HCT116 (cell line): Measurements from ENCODE around the gene PTOV1. TPM values are rescaled to one million over a fixed set of nuclear protein-coding genes. Genes with fewer than 3 reads are reported as not detected.

Source experiments
- ATAC-seq: fragments of 200-7000 bp; cut with Tn5 transposase; 2 replicates; pipeline ENCODE4 v1.9.1; 2020; ENCODE audit warnings: mild to moderate bottlenecking, moderate library complexity
- BruUV-seq: library from RNA; stranded (reverse); fragments of 400-500 nt; replicated peaks from 2 replicates; lab custom pipeline; 2021; lab: Mats Ljungman, UMichigan
- CTCF ChIA-PET: fragments of 300-600 bp; sonication (Branson Sonifier 250); formaldehyde crosslinking; loops from one replicate; lab custom pipeline; 2021; ENCODE audit warnings: antibody characterized with exemption; lab: Charles Lee
- POLR2A ChIA-PET: fragments of 300-600, 350-600 bp; sonication (Branson Sonifier 250); formaldehyde crosslinking; loops from one replicate; lab custom pipeline; 2021; ENCODE audit warnings: antibody characterized with exemption; lab: Charles Lee
- RAD21 ChIA-PET, 2 experiments: fragments of 300-600 bp; sonication (Branson Sonifier 250); formaldehyde crosslinking; loops; one replicate each; lab custom pipeline; 2023; ENCODE audit warnings: low total read pairs in 2 of 2; ENCODE audit not compliant: uncharacterized antibody in 2 of 2, unreplicated experiment in 2 of 2, low non-redundant PET in 1 of 2; lab: Charles Lee
- DNase-seq: peaks from one replicate; pipeline ENCODE4 v3.0.0-alpha.2; 2010; ENCODE audit warnings: low read depth, low spot score
- H2AFZ ChIP-seq: fragments of 200-600 bp; shearing (Covaris generic), sonication (generic); 2 replicates; pipeline ENCODE4 v1.6.1; 2017; ENCODE audit warnings: low read depth, mixed run types, mixed read lengths, antibody characterized with exemption, low read length; ENCODE audit not compliant: poor library complexity, severe bottlenecking
- H3K27ac ChIP-seq: 2 replicates; pipeline ENCODE4 v1.5.1; 2012; ENCODE audit warnings: low read depth, low read length
- H3K27me3 ChIP-seq: fragments of 200-600 bp; sonication (generic); 2 replicates; pipeline ENCODE4 v1.6.1; 2016; ENCODE audit warnings: mixed run types, low read length, mixed read lengths; ENCODE audit not compliant: insufficient read depth
- H3K36me3 ChIP-seq, 2 experiments: fragments of 200-500 bp in 1 of 2; fragments of 200-600 bp in 1 of 2; sonication (Bioruptor generic) in 1 of 2; sonication (generic) in 1 of 2; 2 replicates each; pipeline versions ENCODE4 v1.5.1 to v1.6.1; 2014 to 2016; ENCODE audit warnings: low read length in 2 of 2, inconsistent platforms in 1 of 2, mixed read lengths in 1 of 2, mixed run types in 1 of 2; ENCODE audit not compliant: insufficient read depth in 2 of 2, control insufficient read depth in 1 of 2
- H3K4me1 ChIP-seq, 2 experiments: fragments of 200-600 bp in 1 of 2; sonication (generic) in 1 of 2; 2 replicates each; pipeline versions ENCODE4 v1.5.1 to v1.6.1; 2012 to 2017; ENCODE audit warnings: low read length in 2 of 2, inconsistent platforms in 1 of 2, mild to moderate bottlenecking in 1 of 2, mixed read lengths in 1 of 2, mixed run types in 1 of 2, moderate library complexity in 1 of 2; ENCODE audit not compliant: insufficient read depth in 2 of 2, control insufficient read depth in 1 of 2
- H3K4me2 ChIP-seq: fragments of 200-600 bp; sonication (generic); 2 replicates; pipeline ENCODE4 v1.6.1; 2017; ENCODE audit warnings: mixed run types, low read length, mixed read lengths
- H3K4me3 ChIP-seq, 2 experiments: fragments of 200-600 bp in 1 of 2; sonication (generic) in 1 of 2; replicated peaks in 1 of 2; 2 replicates each; pipeline ENCODE4 v1.5.1; 2011 to 2016; ENCODE audit warnings: low read length in 2 of 2, control low read depth in 1 of 2, low read depth in 1 of 2, mild to moderate bottlenecking in 1 of 2, mixed read lengths in 1 of 2, mixed run types in 1 of 2
- H3K79me2 ChIP-seq: fragments of 200-600 bp; sonication (generic); 2 replicates; pipeline ENCODE4 v1.6.1; 2017; ENCODE audit warnings: mild to moderate bottlenecking, mixed run types, low read length, moderate library complexity, mixed read lengths; ENCODE audit not compliant: insufficient read depth
- H3K9ac ChIP-seq: fragments of 200-600 bp; sonication (generic); 2 replicates; pipeline ENCODE4 v1.6.1; 2016; ENCODE audit warnings: low read length, mixed read lengths
- H3K9me2 ChIP-seq: fragments of 200-600 bp; sonication (generic), shearing (Covaris generic); 2 replicates; pipeline ENCODE4 v1.6.1; 2017; ENCODE audit warnings: mixed run types, mild to moderate bottlenecking, moderate library complexity; ENCODE audit not compliant: insufficient read depth
- H3K9me3 ChIP-seq, 2 experiments: fragments of 200-500 bp in 1 of 2; fragments of 200-600 bp in 1 of 2; sonication (Bioruptor generic) in 1 of 2; sonication (generic) in 1 of 2; 2 replicates each; pipeline ENCODE4 v1.6.1; 2014 to 2017; ENCODE audit warnings: low read length in 2 of 2, mixed read lengths in 2 of 2, inconsistent platforms in 1 of 2, low read depth in 1 of 2, mild to moderate bottlenecking in 1 of 2, mixed run types in 1 of 2, moderate library complexity in 1 of 2; ENCODE audit not compliant: control insufficient read depth in 1 of 2, insufficient read depth in 1 of 2
- H4K20me1 ChIP-seq: fragments of 200-600 bp; sonication (generic), shearing (Covaris generic); 2 replicates; pipeline ENCODE4 v1.6.1; 2017; ENCODE audit warnings: mixed run types, mild to moderate bottlenecking, moderate library complexity; ENCODE audit not compliant: insufficient read depth
- ATF3 ChIP-seq: IDR thresholded peaks from 2 replicates; pipeline ENCODE4 v1.6.1; 2012
- CBX3 ChIP-seq: IDR thresholded peaks from 2 replicates; pipeline ENCODE4 v1.6.1; 2012; ENCODE audit warnings: low read depth
- CEBPB ChIP-seq: IDR thresholded peaks from 2 replicates; pipeline ENCODE4 v1.6.1; 2012; ENCODE audit warnings: low read depth
- CTCF ChIP-seq, 3 experiments: fragments of 200-600 bp in 1 of 3; sonication (generic) in 1 of 3; IDR thresholded peaks in 2 of 3; conservative IDR thresholded peaks in 1 of 3; 2 replicates each; pipeline ENCODE4 v1.5.1; 2012 to 2017; ENCODE audit warnings: low read depth in 2 of 3, low read length in 2 of 3, antibody characterized with exemption in 1 of 3, borderline replicate concordance in 1 of 3, control low read depth in 1 of 3, mild to moderate bottlenecking in 1 of 3, mixed read lengths in 1 of 3, mixed run types in 1 of 3, moderate library complexity in 1 of 3; ENCODE audit not compliant: insufficient read depth in 1 of 3
- EGR1 ChIP-seq: IDR thresholded peaks from 2 replicates; pipeline ENCODE4 v1.6.1; 2012; ENCODE audit warnings: low read depth
- EZH2 ChIP-seq: fragments of 200-600 bp; sonication (generic); IDR thresholded peaks from 2 replicates; pipeline ENCODE4 v1.6.1; 2017; ENCODE audit warnings: antibody characterized with exemption, mixed run types
- EZH2phosphoT487 ChIP-seq: fragments of 200-600 bp; IDR thresholded peaks from 2 replicates; pipeline ENCODE4 v1.6.1; 2018; ENCODE audit warnings: antibody characterized with exemption, borderline replicate concordance
- FOSL1 ChIP-seq: IDR thresholded peaks from 2 replicates; pipeline ENCODE4 v1.6.1; 2012; ENCODE audit warnings: low read depth
- MAX ChIP-seq: IDR thresholded peaks from 2 replicates; pipeline ENCODE4 v1.6.1; 2012
- POLR2A ChIP-seq: IDR thresholded peaks from 2 replicates; pipeline ENCODE4 v1.7.0; 2011; ENCODE audit warnings: borderline replicate concordance; ENCODE audit not compliant: insufficient read depth, insufficient read length; ENCODE audit errors: extremely low read depth
- POLR2AphosphoS5 ChIP-seq: IDR thresholded peaks from 2 replicates; pipeline ENCODE4 v1.6.1; 2011; ENCODE audit warnings: mild to moderate bottlenecking, low read depth, low read length, moderate library complexity
- RAD21 ChIP-seq: IDR thresholded peaks from 2 replicates; pipeline ENCODE4 v1.6.1; 2012; ENCODE audit warnings: low read depth, mild to moderate bottlenecking
- SIN3A ChIP-seq: IDR thresholded peaks from 2 replicates; pipeline ENCODE4 v1.6.1; 2012; ENCODE audit warnings: low read depth
- SRF ChIP-seq: IDR thresholded peaks from 2 replicates; pipeline ENCODE4 v1.6.1; 2012; ENCODE audit warnings: low read depth
- TCF7L2 ChIP-seq: IDR thresholded peaks from 2 replicates; pipeline ENCODE4 v1.7.0; 2011; ENCODE audit warnings: borderline replicate concordance, inconsistent platforms; ENCODE audit not compliant: insufficient read depth, insufficient read length; ENCODE audit errors: extremely low read depth
- YY1 ChIP-seq: IDR thresholded peaks from 2 replicates; pipeline ENCODE4 v1.6.1; 2011; ENCODE audit warnings: low read length, low read depth, moderate library complexity, mild to moderate bottlenecking; ENCODE audit not compliant: insufficient replicate concordance; ENCODE audit errors: extremely low read depth
- ZBTB33 ChIP-seq: IDR thresholded peaks from 2 replicates; pipeline ENCODE4 v1.6.1; 2011; ENCODE audit warnings: mild to moderate bottlenecking, low read length, moderate library complexity; ENCODE audit not compliant: insufficient replicate concordance; ENCODE audit errors: extremely low read depth
- ZFX ChIP-seq: fragments of 450-650 bp; IDR thresholded peaks from 2 replicates; pipeline ENCODE4 v1.6.1; 2017
- intact Hi-C: fragments of 100-400 bp; cut with micrococcal nuclease; formaldehyde crosslinking; loops from 2 replicates; pipeline ENCODE4 v1.10.0; 2022
- total RNA-seq: library from RNA; stranded (reverse); gene quantifications from one replicate; pipeline ENCODE4 v1.2.1, GENCODE V29; 2021; ENCODE audit not compliant: unreplicated experiment

PTOV1 gene
- total RNA-seq, 1 experiment from 2014 or later = 236 TPM

GRCh38 chr19:49820125-49820524 is 30.8 kb upstream of the PTOV1 start:
- TF ChIP-seq POLR2AphosphoS5 = no peak
- TF ChIP-seq, all 23 proteins: peak for 0
- CTCF ChIA-PET = no interaction called here
- no peaks in the 10 kb centered on the region for H3K9me2 ChIP-seq
- H3K4me1 ChIP-seq = peaks cover 14 to 23% of the 10 kb centered on the region in 2 experiments
- no peaks in the 10 kb centered on the region for H3K9me3 ChIP-seq
- no TSS peak for BruUV-seq
- no peak overlapping the region for H2AFZ ChIP-seq
- POLR2A ChIA-PET = no interaction called here
- no peak for ATAC-seq
- RAD21 ChIA-PET = no interaction called here
- no peak overlapping the region for H3K4me2 ChIP-seq
- H3K79me2 ChIP-seq = peaks cover 54% of the 10 kb centered on the region
- no peak overlapping the region for H3K9ac ChIP-seq
- no peak for DNase-seq
- H3K4me3 ChIP-seq = no peak overlapping the region
- H3K36me3 ChIP-seq = peaks cover 6 to 15% of the 10 kb centered on the region in 2 experiments; a peak in 2 of 4 replicates
- intact Hi-C loops = no loop called here
- no peak overlapping the region for H3K27ac ChIP-seq
- no peaks in the 10 kb centered on the region for H4K20me1 ChIP-seq
- H3K27me3 ChIP-seq = no peaks in the 10 kb centered on the region

GRCh38 chr19:49823472-49823871 is 27.5 kb upstream of the PTOV1 start:
- no peak for ATAC-seq
- Histone ChIP-seq H3K4me1 (peaks cover 4 to 9% of the 10 kb centered on the region in 2 experiments), H3K4me3 (no peak overlapping the region), H3K27me3 (no peaks in the 10 kb centered on the region), H3K9me2 (no peaks in the 10 kb centered on the region), H2AFZ (no peak overlapping the region), H4K20me1 (no peaks in the 10 kb centered on the region), H3K36me3 (peaks cover 6 to 21% of the 10 kb centered on the region in 2 experiments; a peak in 2 of 4 replicates), H3K27ac (no peak overlapping the region), H3K9ac (no peak overlapping the region), H3K4me2 (no peak overlapping the region), H3K79me2 (peaks cover 73% of the 10 kb centered on the region), H3K9me3 (no peaks in the 10 kb centered on the region)
- BruUV-seq = no TSS peak
- POLR2A ChIA-PET = no interaction called here
- CTCF ChIA-PET = no interaction called here
- intact Hi-C loops = no loop called here
- no peak for DNase-seq
- RAD21 ChIA-PET = no interaction called here
- TF ChIP-seq CBX3 (no peak), ZFX (no peak), CEBPB (no peak), POLR2AphosphoS5 (no peak), YY1 (no peak), CTCF (IDR thresholded peaks at IDR 0.05 in 2 of 3, conservative IDR thresholded peaks at IDR 0.05 in 1 of 3; ENCODE audit: borderline replicate concordance in 1 of 3, insufficient read depth in 1 of 3, low read depth in 2 of 3, low read length in 2 of 3) (no peak), SIN3A (no peak), MAX (no peak), ATF3 (no peak), EZH2phosphoT487 (no peak), SRF (no peak), ZBTB33 (no peak), EZH2 (no peak), EGR1 (no peak), FOSL1 (no peak), RAD21 (no peak), POLR2A (no peak), TCF7L2 (no peak)
